Stimulated activated CD4-positive, alpha-beta T cell treated with anti-CD3 and anti-CD28 coated beads, TNF-alpha, amount 100 ng/mL, for 48 hours (primary cell): ENCODE measurements around the gene TUBAL3.
"Not testable (repeated sequence)": the region's sequence is repeated elsewhere in the genome, so short reads cannot be mapped to it uniquely, and the experiment has no call there.

Source experiments
- DNase-seq, 3 donors: peaks; one replicate each; pipeline ENCODE4 v3.0.0-alpha.2; 2020; ENCODE audit warnings: low read depth in 3 of 3

The TUBAL3 gene

GRCh38 chr10:5379202-5379601 lies 25.4 kb downstream of the TUBAL3 start:
- DNase-seq, result not testable (repeated sequence)

GRCh38 chr10:5376450-5376849 lies 28.2 kb downstream of the TUBAL3 start:
- DNase-seq, result no peak

GRCh38 chr10:5373891-5374611 lies 30.6 kb downstream of the TUBAL3 start:
- DNase-seq, result no peak

- DNase-seq, result no peak
These were observed 31.3 kb downstream of the TUBAL3 start for GRCh38 chr10:5373307-5373706.

GRCh38 chr10:5370493-5371352 lies 33.9 kb downstream of the TUBAL3 start:
- no peak for DNase-seq

- no peak for DNase-seq
These were observed 35.1 kb downstream of the TUBAL3 start for GRCh38 chr10:5369362-5370158.

GRCh38 chr10:5365928-5366327 lies 38.7 kb downstream of the TUBAL3 start:
- no peak for DNase-seq

- DNase-seq, result no peak
These were observed 39.7 kb downstream of the TUBAL3 start, which contains the start of gene UCN3 for GRCh38 chr10:5364890-5365338. Gene UCN3 (plus strand): TSS chr10:5364966. CDS start chr10:5373721, 8,755 bp downstream.

- no peak for DNase-seq
These were observed 40.3 kb downstream of the TUBAL3 start for GRCh38 chr10:5364374-5364773.

- DNase-seq, result no peak
These were observed 41.8 kb downstream of the TUBAL3 start for GRCh38 chr10:5362873-5363272.

- DNase-seq, result no peak
These were observed 42.7 kb downstream of the TUBAL3 start for GRCh38 chr10:5361966-5362365.

GRCh38 chr10:5360318-5360915 lies 44.2 kb downstream of the TUBAL3 start:
- DNase-seq, result no peak

GRCh38 chr10:5356302-5356763 lies 48.3 kb downstream of the TUBAL3 start:
- no peak for DNase-seq

GRCh38 chr10:5355594-5356301 lies 48.9 kb downstream of the TUBAL3 start:
- no peak for DNase-seq

- DNase-seq, result no peak
These were observed 50.6 kb downstream of the TUBAL3 start for GRCh38 chr10:5354068-5354467.

GRCh38 chr10:5349362-5349761 lies 55.3 kb downstream of the TUBAL3 start:
- DNase-seq, result no peak

GRCh38 chr10:5346881-5347280 lies 57.7 kb downstream of the TUBAL3 start:
- DNase-seq, result no peak

GRCh38 chr10:5344746-5345145 lies 59.9 kb downstream of the TUBAL3 start:
- no peak for DNase-seq

- DNase-seq, result no peak
These were observed 60.6 kb downstream of the TUBAL3 start for GRCh38 chr10:5343979-5344378.

GRCh38 chr10:5343561-5343960 lies 61.1 kb downstream of the TUBAL3 start:
- DNase-seq, result no peak
